B cell (primary cell): ENCODE results near the gene AAK1. TPM values are rescaled to one million over a fixed set of nuclear protein-coding genes. Genes with fewer than 3 reads are reported as not detected.
A peak's percentile ranks its signal among the peaks of the same experiment; 100 is the strongest.

Experiments used
- ATAC-seq: fragments of 200-7000 bp; cut with Tn5 transposase; one replicate; pipeline ENCODE4 v1.10.0; 2021; ENCODE audit warnings: low read depth, mild to moderate bottlenecking, moderate number of reproducible peaks, moderate library complexity
- CTCF ChIA-PET: fragments of 350-600 bp; sonication (Branson Sonifier 250); formaldehyde crosslinking; loops from one replicate; lab custom pipeline; 2021; ENCODE audit warnings: antibody characterized with exemption, inconsistent platforms; lab: Charles Lee
- POLR2A ChIA-PET: fragments of 350-600 bp; sonication (Branson Sonifier 250); formaldehyde crosslinking; loops from one replicate; lab custom pipeline; 2021; ENCODE audit warnings: antibody characterized with exemption; lab: Charles Lee
- DNase-seq: peaks from one replicate; pipeline ENCODE4 v3.0.0; 2013
- H2AFZ ChIP-seq: 2 replicates; pipeline ENCODE4 v1.6.1; 2012; ENCODE audit warnings: mild to moderate bottlenecking, low read depth, low read length; ENCODE audit not compliant: insufficient read depth, poor library complexity, severe bottlenecking
- H3K27ac ChIP-seq, 2 donors: 1 replicate in 1 of 2; 2 replicates in 1 of 2; pipeline ENCODE4 v1.5.1; 2012 to 2013; ENCODE audit warnings: low read length in 2 of 2, mild to moderate bottlenecking in 2 of 2, moderate library complexity in 1 of 2
- H3K27me3 ChIP-seq, 4 experiments: fragments of 200-600 bp in 1 of 4; sonication (generic) in 1 of 4; replicated peaks in 1 of 4; 1 replicate in 2 of 4; 2 replicates in 2 of 4; pipeline versions ENCODE4 v1.6.1 to v1.7.0; 2013 to 2016; ENCODE audit warnings: low read length in 3 of 4, mild to moderate bottlenecking in 2 of 4, mixed read lengths in 1 of 4, moderate library complexity in 1 of 4; ENCODE audit not compliant: insufficient read depth in 4 of 4, control insufficient read depth in 3 of 4; ENCODE audit errors: control extremely low read depth in 1 of 4
- H3K36me3 ChIP-seq, 2 experiments: replicated peaks in 1 of 2; 1 replicate in 1 of 2; 2 replicates in 1 of 2; pipeline versions ENCODE4 v1.6.1 to v1.7.1; 2013; ENCODE audit warnings: low read length in 1 of 2; ENCODE audit not compliant: insufficient read depth in 2 of 2, control insufficient read depth in 1 of 2; ENCODE audit errors: control extremely low read depth in 1 of 2, extremely low read depth in 1 of 2
- H3K4me1 ChIP-seq, 2 donors: fragments of 200-600 bp in 1 of 2; sonication (generic) in 1 of 2; 1 replicate in 1 of 2; 2 replicates in 1 of 2; pipeline versions ENCODE4 v1.5.1 to v1.6.1; 2013 to 2017; ENCODE audit warnings: low read length in 2 of 2; ENCODE audit not compliant: control insufficient read depth in 2 of 2, insufficient read depth in 2 of 2
- H3K4me2 ChIP-seq: replicated peaks from 2 replicates; pipeline ENCODE3; 2012; ENCODE audit warnings: mild to moderate bottlenecking, low read depth, low read length; ENCODE audit not compliant: poor library complexity, severe bottlenecking
- H3K4me3 ChIP-seq, 5 experiments: fragments of 200-600 bp in 1 of 5; sonication (generic) in 1 of 5; 1 replicate in 3 of 5; 2 replicates in 2 of 5; pipeline versions ENCODE4 v1.5.1 to v1.7.0; 2011 to 2016; ENCODE audit warnings: low read length in 4 of 5, mild to moderate bottlenecking in 4 of 5, low read depth in 2 of 5, control low read depth in 1 of 5, moderate library complexity in 1 of 5; ENCODE audit not compliant: insufficient read depth in 1 of 5; ENCODE audit errors: control extremely low read depth in 1 of 5, extremely low read depth in 1 of 5
- H3K79me2 ChIP-seq: fragments of 200-600 bp; sonication (generic); one replicate; pipeline ENCODE4 v1.6.0; 2016; ENCODE audit warnings: low read length; ENCODE audit not compliant: control insufficient read depth, insufficient read depth
- H3K9ac ChIP-seq: fragments of 200-600 bp; sonication (generic); 2 replicates; pipeline ENCODE4 v1.6.1; 2017; ENCODE audit warnings: mild to moderate bottlenecking, low read length, moderate library complexity
- H3K9me3 ChIP-seq, 3 donors: one replicate each; pipeline versions ENCODE4 v1.6.1 to v1.7.1; 2013; ENCODE audit warnings: low read length in 2 of 3; ENCODE audit not compliant: control insufficient read depth in 2 of 3, insufficient read depth in 1 of 3; ENCODE audit errors: control extremely low read depth in 1 of 3
- H4K20me1 ChIP-seq: 2 replicates; pipeline ENCODE4 v1.6.0; 2012; ENCODE audit warnings: mild to moderate bottlenecking, low read length; ENCODE audit not compliant: insufficient read depth, control insufficient read depth, poor library complexity, severe bottlenecking
- H3K27ac Mint-ChIP-seq: one replicate; pipeline ENCODE4 v1.8.0; 2021; ENCODE audit warnings: mixed read lengths
- H3K27me3 Mint-ChIP-seq: one replicate; pipeline ENCODE4 v1.8.0; 2021; ENCODE audit warnings: mixed read lengths
- H3K4me1 Mint-ChIP-seq: one replicate; pipeline ENCODE4 v1.8.0; 2021; ENCODE audit warnings: mixed read lengths
- H3K4me3 Mint-ChIP-seq: one replicate; pipeline ENCODE4 v1.8.0; 2021; ENCODE audit warnings: mixed read lengths
- H3K9me3 Mint-ChIP-seq: one replicate; pipeline ENCODE4 v1.8.0; 2022; ENCODE audit warnings: mixed read lengths; ENCODE audit not compliant: insufficient read depth
- EZH2 ChIP-seq: IDR thresholded peaks from 2 replicates; pipeline ENCODE4 v1.6.1; 2012; ENCODE audit warnings: borderline replicate concordance, low read depth, mild to moderate bottlenecking, moderate library complexity, low read length; ENCODE audit not compliant: insufficient read depth, poor library complexity, severe bottlenecking
- WGBS: methylation state at CpG from one replicate; pipeline ENCODE4 v1.1.5; 2013; ENCODE audit warnings: missing lambda C conversion rate; ENCODE audit not compliant: insufficient coverage; 5-methylcytosine and 5-hydroxymethylcytosine counted together
- intact Hi-C: fragments of 100-400 bp; cut with micrococcal nuclease; formaldehyde crosslinking; loops from one replicate; pipeline ENCODE4 v1.10.0; 2022
- polyA minus RNA-seq: library from RNA; depleted of rRNA, polyadenylated mRNA; stranded (reverse); fragments of >200 nt; gene quantifications from 2 replicates; pipeline ENCODE4 v1.2.3, GENCODE V29; 2012
- polyA plus RNA-seq: library from polyadenylated mRNA; depleted of rRNA; stranded (reverse); fragments of >200 nt; gene quantifications from 2 replicates; pipeline ENCODE4 v1.2.3, GENCODE V29; 2012
- total RNA-seq, 2 donors: library from RNA; stranded (reverse); fragments of 120-200 nt in 1 of 2; gene quantifications; 1 replicate in 1 of 2; 2 replicates in 1 of 2; pipeline versions ENCODE4 v1.2.3 to v1.2.4, GENCODE V29; 2013 to 2022
- TF ChIP-seq, protein P1 (sequence below): fragments of 200-600 bp; IDR thresholded peaks from one replicate; pipeline ENCODE4 v1.8.0; 2022; ENCODE audit warnings: antibody characterized with exemption, mild to moderate bottlenecking

AAK1 gene
- 7.2 and 8.4 TPM in 2 replicates for total RNA-seq
- 3.3 TPM for total RNA-seq (2013)
- polyA plus RNA-seq, result 2.4 and 2.9 TPM in 2 replicates
- polyA minus RNA-seq, result 6.2 and 12.1 TPM in 2 replicates

DNA sequence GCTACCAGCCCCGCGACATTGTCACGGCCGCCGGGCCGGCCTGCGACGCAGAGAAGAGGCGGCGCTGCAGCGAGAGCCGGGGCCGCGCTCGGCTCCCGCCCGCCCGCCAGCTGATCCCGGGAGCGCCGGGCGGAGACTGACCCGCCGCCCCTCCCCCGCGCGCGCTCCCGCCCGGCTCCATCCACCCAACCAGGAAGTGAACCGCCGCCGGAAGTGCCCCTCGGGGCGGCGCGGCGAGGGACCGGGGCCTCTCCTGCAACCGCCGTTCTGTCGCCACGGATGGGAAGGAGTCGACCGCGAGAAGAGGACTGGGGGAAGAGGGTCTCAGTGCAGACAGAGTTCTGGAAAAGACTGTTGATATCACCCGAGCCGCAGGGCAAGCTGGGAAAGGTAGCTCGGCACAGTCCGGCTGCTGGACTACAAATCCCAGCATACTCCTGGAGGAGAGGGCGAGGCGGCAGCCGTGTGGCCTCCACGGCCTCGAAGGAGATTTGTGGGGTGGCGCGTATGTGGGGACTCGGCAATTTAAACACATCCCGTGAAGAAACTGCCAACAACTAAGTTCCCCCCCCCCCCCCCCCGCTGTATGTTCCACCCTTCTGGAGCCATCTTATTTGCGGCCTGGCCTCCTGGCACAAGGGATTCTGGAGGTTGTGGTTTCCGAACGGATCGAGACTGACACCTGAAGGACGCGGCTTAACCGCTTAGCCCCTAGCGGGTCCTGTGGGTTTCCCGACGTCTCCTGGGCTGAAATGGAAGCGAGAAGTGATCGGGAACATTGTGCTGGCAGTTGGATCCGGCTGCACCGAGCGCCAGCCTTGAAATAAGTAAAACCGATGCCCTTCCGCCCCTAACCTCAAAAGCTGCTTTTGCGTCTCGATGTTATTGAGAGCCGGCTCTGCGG is at the start of gene AAK1:
TSS of gene AAK1 (minus strand) at position 138 of the 904 bp plus-strand sequence. CDS start 699 bp downstream, outside the sequence.
- no peak for TF ChIP-seq EZH2
- TF ChIP-seq, protein P1, sequence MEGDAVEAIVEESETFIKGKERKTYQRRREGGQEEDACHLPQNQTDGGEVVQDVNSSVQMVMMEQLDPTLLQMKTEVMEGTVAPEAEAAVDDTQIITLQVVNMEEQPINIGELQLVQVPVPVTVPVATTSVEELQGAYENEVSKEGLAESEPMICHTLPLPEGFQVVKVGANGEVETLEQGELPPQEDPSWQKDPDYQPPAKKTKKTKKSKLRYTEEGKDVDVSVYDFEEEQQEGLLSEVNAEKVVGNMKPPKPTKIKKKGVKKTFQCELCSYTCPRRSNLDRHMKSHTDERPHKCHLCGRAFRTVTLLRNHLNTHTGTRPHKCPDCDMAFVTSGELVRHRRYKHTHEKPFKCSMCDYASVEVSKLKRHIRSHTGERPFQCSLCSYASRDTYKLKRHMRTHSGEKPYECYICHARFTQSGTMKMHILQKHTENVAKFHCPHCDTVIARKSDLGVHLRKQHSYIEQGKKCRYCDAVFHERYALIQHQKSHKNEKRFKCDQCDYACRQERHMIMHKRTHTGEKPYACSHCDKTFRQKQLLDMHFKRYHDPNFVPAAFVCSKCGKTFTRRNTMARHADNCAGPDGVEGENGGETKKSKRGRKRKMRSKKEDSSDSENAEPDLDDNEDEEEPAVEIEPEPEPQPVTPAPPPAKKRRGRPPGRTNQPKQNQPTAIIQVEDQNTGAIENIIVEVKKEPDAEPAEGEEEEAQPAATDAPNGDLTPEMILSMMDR, result no peak
- ATAC-seq, result peak; percentile 69
- Mint-ChIP-seq H3K4me3 (peak within 1 kb of the TSS; percentile 95), H3K27ac (peak within 1 kb of the TSS; percentile 94), H3K4me1 (peaks cover 44% of the 10 kb centered on the region), H3K27me3 (peaks cover 73% of the 10 kb centered on the region), H3K9me3 (no peaks in the 10 kb centered on the region)
- Histone ChIP-seq H3K79me2 (no peaks in the 10 kb centered on the region), H3K27ac (peak within 1 kb of the TSS in 1 of 2 donors; percentile 16), H4K20me1 (peaks cover 17% of the 10 kb centered on the region), H2AFZ (peak within 1 kb of the TSS; percentile 86), H3K9me3 (peaks cover 0 to 4% (median 3%) of the 10 kb centered on the region in 3 donors), H3K4me1 (peaks cover 42 to 51% of the 10 kb centered on the region in 2 donors), H3K9ac (peak within 1 kb of the TSS; percentile 82), H3K27me3 (peaks cover 4 to 74% (median 55%) of the 10 kb centered on the region in 4 experiments), H3K4me2 (peak within 1 kb of the TSS; percentile 95), H3K4me3 (peak within 1 kb of the TSS; percentile 63 to 99 (median 91)), H3K36me3 (no peaks in the 10 kb centered on the region)
- peak; percentile 89 for DNase-seq
- WGBS, result under 1% methylated on average over 63 of the region's 81 CpGs
- CTCF ChIA-PET, result interaction anchor here (0.8 to 3.3 kb wide), 2 partner anchors 50 to 83 kb away, joined by 3 to 10 read pairs; no protein-coding TSS in a partner anchor
- intact Hi-C loops, result loop anchor here (1.0 to 10.0 kb wide), 7 partner anchors 49 to 1179 kb away; partner anchors contain the start of genes APLF, FAM136A, FBXO48 and GFPT1
- POLR2A ChIA-PET, result interaction anchor here (0.6 to 1.5 kb wide), 3 partner anchors 50 to 206 kb away, joined by 3 to 8 read pairs (median 4); partner anchors contain the start of gene NFU1
